OCI-LY1 (cell line): Measurements from ENCODE around the gene AFF2.

Source experiments
- H2AFZ ChIP-seq: fragments of 200-600 bp; sonication (generic), shearing (Covaris generic); 2 replicates; pipeline ENCODE4 v1.6.0; 2014; ENCODE audit warnings: antibody characterized with exemption, mild to moderate bottlenecking, low read length
- H3F3A ChIP-seq: fragments of 200-600 bp; sonication (generic), shearing (Covaris generic); 2 replicates; pipeline ENCODE4 v1.6.0; 2014; ENCODE audit warnings: mild to moderate bottlenecking, antibody characterized with exemption, low read length, moderate library complexity; ENCODE audit not compliant: insufficient read depth
- H3K27ac ChIP-seq: fragments of 200-600 bp; sonication (generic); 2 replicates; pipeline ENCODE4 v1.5.1; 2014; ENCODE audit warnings: low read length, mixed run types, mild to moderate bottlenecking, low read depth; ENCODE audit not compliant: poor library complexity, severe bottlenecking
- H3K27me3 ChIP-seq: fragments of 200-600 bp; sonication (generic); 2 replicates; pipeline ENCODE4 v1.6.0; 2014; ENCODE audit warnings: antibody characterized with exemption, mild to moderate bottlenecking, low read length, moderate library complexity; ENCODE audit not compliant: insufficient read depth
- H3K36me3 ChIP-seq: fragments of 200-600 bp; sonication (generic); 2 replicates; pipeline ENCODE4 v1.6.1; 2014; ENCODE audit warnings: mild to moderate bottlenecking, antibody characterized with exemption, low read length, moderate library complexity, mixed read lengths; ENCODE audit not compliant: insufficient read depth
- H3K4me1 ChIP-seq: fragments of 200-600 bp; sonication (generic); 2 replicates; pipeline ENCODE4 v1.5.1; 2014; ENCODE audit warnings: mild to moderate bottlenecking, low read length, moderate library complexity; ENCODE audit not compliant: insufficient read depth, severe bottlenecking
- H3K4me2 ChIP-seq: fragments of 200-600 bp; sonication (generic), shearing (Covaris generic); 2 replicates; pipeline ENCODE4 v1.6.1; 2014; ENCODE audit warnings: low read length
- H3K4me3 ChIP-seq: fragments of 200-600 bp; sonication (generic); 2 replicates; pipeline ENCODE4 v1.5.1; 2014; ENCODE audit warnings: low read length, low read depth, mild to moderate bottlenecking, mixed read lengths; ENCODE audit not compliant: poor library complexity, severe bottlenecking
- H3K79me2 ChIP-seq: fragments of 200-600 bp; shearing (Covaris generic); 2 replicates; pipeline ENCODE4 v1.6.1; 2016; ENCODE audit warnings: mixed run types, low read length, mixed read lengths; ENCODE audit not compliant: insufficient read depth
- H3K9ac ChIP-seq: fragments of 200-600 bp; sonication (generic), shearing (Covaris generic); 2 replicates; pipeline ENCODE4 v1.6.1; 2014; ENCODE audit warnings: mild to moderate bottlenecking, low read length, mixed read lengths
- H3K9me2 ChIP-seq: fragments of 200-600 bp; sonication (generic), shearing (Covaris generic); 2 replicates; pipeline ENCODE4 v1.6.1; 2014; ENCODE audit warnings: low read depth, mild to moderate bottlenecking, low read length, mixed read lengths
- H3K9me3 ChIP-seq: fragments of 200-600 bp; shearing (Covaris generic); 2 replicates; pipeline ENCODE4 v1.6.1; 2014; ENCODE audit warnings: low read length, mixed read lengths
- H4K20me1 ChIP-seq: fragments of 200-600 bp; sonication (generic), shearing (Covaris generic); 2 replicates; pipeline ENCODE4 v1.6.0; 2016; ENCODE audit warnings: mild to moderate bottlenecking, low read length; ENCODE audit not compliant: insufficient read depth
- EZH2 ChIP-seq: fragments of 200-600 bp; sonication (generic), shearing (Covaris generic); IDR thresholded peaks from 2 replicates; pipeline ENCODE4 v1.8.0; 2017; ENCODE audit warnings: borderline replicate concordance, mixed run types, mild to moderate bottlenecking, antibody characterized with exemption, low read length, moderate library complexity, mixed read lengths
- TF ChIP-seq, protein P1 (sequence below): fragments of 200-600 bp; sonication (generic), shearing (Covaris generic); IDR thresholded peaks from 2 replicates; pipeline ENCODE4 v1.5.1; 2017; ENCODE audit warnings: mild to moderate bottlenecking, antibody characterized with exemption, low read length, moderate library complexity, mixed read lengths

Gene AFF2

DNA sequence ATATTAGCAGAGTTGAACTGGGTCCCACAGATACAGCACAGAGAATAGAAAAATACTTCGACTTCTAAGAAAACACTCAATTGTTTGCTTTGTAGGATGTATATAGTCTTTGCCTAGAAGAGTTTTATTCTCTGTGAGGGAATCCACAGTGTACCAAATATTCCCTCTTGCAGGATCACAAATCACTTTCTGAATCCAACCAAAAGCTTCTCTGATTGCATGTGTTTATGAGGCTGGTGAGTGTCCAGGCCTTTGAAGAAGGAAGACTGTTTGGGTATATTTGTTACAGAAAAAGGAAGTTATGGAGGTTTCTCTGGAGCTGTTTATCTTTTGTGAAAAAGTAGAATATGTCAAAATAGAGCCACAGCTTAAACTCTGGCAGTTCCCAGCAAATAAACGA is 423.2 kb downstream of the AFF2 start:
- H4K20me1 ChIP-seq: no peaks in the 10 kb centered on the region
- no peak overlapping the region for H3K9ac ChIP-seq
- H3K9me2 ChIP-seq: no peaks in the 10 kb centered on the region
- no peaks in the 10 kb centered on the region for H3K79me2 ChIP-seq
- no peaks in the 10 kb centered on the region for H3K27me3 ChIP-seq
- H3F3A ChIP-seq: no peaks in the 10 kb centered on the region
- H3K4me3 ChIP-seq: no peak overlapping the region
- H3K27ac ChIP-seq: no peak overlapping the region
- no peak overlapping the region for H2AFZ ChIP-seq
- H3K4me2 ChIP-seq: no peak overlapping the region
- H3K9me3 ChIP-seq: no peaks in the 10 kb centered on the region
- H3K36me3 ChIP-seq: no peaks in the 10 kb centered on the region
- TF ChIP-seq, protein P1, sequence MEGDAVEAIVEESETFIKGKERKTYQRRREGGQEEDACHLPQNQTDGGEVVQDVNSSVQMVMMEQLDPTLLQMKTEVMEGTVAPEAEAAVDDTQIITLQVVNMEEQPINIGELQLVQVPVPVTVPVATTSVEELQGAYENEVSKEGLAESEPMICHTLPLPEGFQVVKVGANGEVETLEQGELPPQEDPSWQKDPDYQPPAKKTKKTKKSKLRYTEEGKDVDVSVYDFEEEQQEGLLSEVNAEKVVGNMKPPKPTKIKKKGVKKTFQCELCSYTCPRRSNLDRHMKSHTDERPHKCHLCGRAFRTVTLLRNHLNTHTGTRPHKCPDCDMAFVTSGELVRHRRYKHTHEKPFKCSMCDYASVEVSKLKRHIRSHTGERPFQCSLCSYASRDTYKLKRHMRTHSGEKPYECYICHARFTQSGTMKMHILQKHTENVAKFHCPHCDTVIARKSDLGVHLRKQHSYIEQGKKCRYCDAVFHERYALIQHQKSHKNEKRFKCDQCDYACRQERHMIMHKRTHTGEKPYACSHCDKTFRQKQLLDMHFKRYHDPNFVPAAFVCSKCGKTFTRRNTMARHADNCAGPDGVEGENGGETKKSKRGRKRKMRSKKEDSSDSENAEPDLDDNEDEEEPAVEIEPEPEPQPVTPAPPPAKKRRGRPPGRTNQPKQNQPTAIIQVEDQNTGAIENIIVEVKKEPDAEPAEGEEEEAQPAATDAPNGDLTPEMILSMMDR: no peak
- TF ChIP-seq EZH2: no peak
- H3K4me1 ChIP-seq: no peaks in the 10 kb centered on the region

DNA sequence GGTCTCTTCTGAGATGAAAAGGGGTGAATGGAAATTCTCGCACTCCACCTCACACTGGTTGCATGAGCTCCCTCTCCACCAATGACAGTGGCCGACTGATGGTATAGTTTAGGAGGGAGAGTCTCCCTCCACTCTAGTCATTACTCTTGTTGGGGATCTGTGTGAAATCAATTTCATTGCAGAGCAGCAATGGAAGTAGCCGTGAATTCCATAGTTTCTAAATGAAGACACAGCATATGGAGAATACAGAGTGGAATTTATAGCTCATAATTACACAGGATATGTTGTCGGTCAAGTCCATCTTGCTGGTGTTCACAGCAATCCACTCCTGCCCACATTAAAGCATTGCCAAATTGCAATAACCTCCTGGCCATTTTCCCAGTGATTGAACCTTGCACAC is 426.0 kb downstream of the AFF2 start:
- H3K4me1 ChIP-seq: no peaks in the 10 kb centered on the region
- H3K27ac ChIP-seq: no peak overlapping the region
- H2AFZ ChIP-seq: no peak overlapping the region
- H3K79me2 ChIP-seq: no peaks in the 10 kb centered on the region
- H3K4me2 ChIP-seq: no peak overlapping the region
- no peaks in the 10 kb centered on the region for H3F3A ChIP-seq
- no peak for TF ChIP-seq EZH2
- TF ChIP-seq, protein P1: no peak
- no peaks in the 10 kb centered on the region for H3K9me2 ChIP-seq
- H3K4me3 ChIP-seq: no peak overlapping the region
- H3K9me3 ChIP-seq: no peaks in the 10 kb centered on the region
- no peaks in the 10 kb centered on the region for H4K20me1 ChIP-seq
- no peaks in the 10 kb centered on the region for H3K27me3 ChIP-seq
- H3K36me3 ChIP-seq: no peaks in the 10 kb centered on the region
- no peak overlapping the region for H3K9ac ChIP-seq

DNA sequence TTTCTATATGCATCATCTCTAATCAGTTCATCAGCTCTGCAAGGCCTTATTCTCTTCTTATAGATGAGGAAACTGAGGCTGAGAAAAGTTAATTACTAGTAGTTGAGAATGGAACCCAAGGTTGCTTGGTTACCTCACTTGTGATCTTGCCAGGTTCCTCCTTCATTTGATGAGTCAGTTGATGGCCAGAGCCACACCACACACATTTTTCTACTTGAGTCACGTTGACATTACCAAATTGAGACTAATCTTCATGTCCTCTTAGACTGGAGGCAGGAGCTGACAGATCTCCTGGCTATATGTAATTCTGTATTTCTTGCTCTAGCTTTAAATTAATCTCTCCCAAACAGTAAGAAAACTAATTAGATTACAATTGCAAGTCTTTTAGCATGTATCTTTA is 428.4 kb downstream of the AFF2 start:
- H3K4me1 ChIP-seq: no peaks in the 10 kb centered on the region
- no peak overlapping the region for H3K9ac ChIP-seq
- H3K27me3 ChIP-seq: no peaks in the 10 kb centered on the region
- no peak overlapping the region for H3K27ac ChIP-seq
- no peak for TF ChIP-seq EZH2
- TF ChIP-seq, protein P1: no peak
- no peaks in the 10 kb centered on the region for H3K9me2 ChIP-seq
- H3K79me2 ChIP-seq: no peaks in the 10 kb centered on the region
- H3K36me3 ChIP-seq: no peaks in the 10 kb centered on the region
- no peak overlapping the region for H3K4me2 ChIP-seq
- no peaks in the 10 kb centered on the region for H3K9me3 ChIP-seq
- no peaks in the 10 kb centered on the region for H4K20me1 ChIP-seq
- no peak overlapping the region for H2AFZ ChIP-seq
- no peaks in the 10 kb centered on the region for H3F3A ChIP-seq
- no peak overlapping the region for H3K4me3 ChIP-seq
